ENCODE measurements around the gene LSAMP.

Gene LSAMP

GRCh38 chr3:115834068-115834467 lies 611.2 kb downstream of the LSAMP start:
- no peaks in the 10 kb centered on the region for H3K79me2 ChIP-seq (ENCODE audit: insufficient read depth, low read length)
- no peaks in the 10 kb centered on the region for H4K20me1 ChIP-seq (ENCODE audit: low read depth, low read length)
- H3K4me2 ChIP-seq (ENCODE audit: low read depth, low read length, poor library complexity, severe bottlenecking), result no peak overlapping the region
- H3K27me3 ChIP-seq (ENCODE audit: low read length), result no peaks in the 10 kb centered on the region
- TF ChIP-seq CTCF (IDR thresholded peaks at IDR 0.05; ENCODE audit: insufficient read depth, low read length, poor library complexity, severe bottlenecking) (no peak), EZH2phosphoT487 (conservative IDR thresholded peaks at IDR 0.05; ENCODE audit: low read length) (no peak)
- no peaks in the 10 kb centered on the region for H3F3A ChIP-seq (ENCODE audit: insufficient read depth)
- H2AFZ ChIP-seq (ENCODE audit: low read depth, low read length, severe bottlenecking), result no peak overlapping the region
- H3K9me2 ChIP-seq (replicated peaks; ENCODE audit: insufficient read depth, low read length), result no peaks in the 10 kb centered on the region
- no peaks in the 10 kb centered on the region for H3K9me3 ChIP-seq (ENCODE audit: insufficient read depth, low read length)
- H3K4me3 ChIP-seq (ENCODE audit: insufficient read depth, low read length, poor library complexity, severe bottlenecking), result no peak overlapping the region
- H3K9ac ChIP-seq (ENCODE audit: low read length), result no peak overlapping the region
- no peak overlapping the region for H3K27ac ChIP-seq (ENCODE audit: low read depth, low read length)
- H3K36me3 ChIP-seq (ENCODE audit: low read length), result no peaks in the 10 kb centered on the region

GRCh38 chr3:115833074-115833473 lies 612.2 kb downstream of the LSAMP start:
- TF ChIP-seq EZH2phosphoT487 (conservative IDR thresholded peaks at IDR 0.05; ENCODE audit: low read length), result no peak
- TF ChIP-seq CTCF (IDR thresholded peaks at IDR 0.05; ENCODE audit: insufficient read depth, low read length, poor library complexity, severe bottlenecking), result no peak
- H3K27ac ChIP-seq (ENCODE audit: low read depth, low read length), result no peak overlapping the region
- no peaks in the 10 kb centered on the region for H4K20me1 ChIP-seq (ENCODE audit: low read depth, low read length)
- no peaks in the 10 kb centered on the region for H3K79me2 ChIP-seq (ENCODE audit: insufficient read depth, low read length)
- no peak overlapping the region for H3K9ac ChIP-seq (ENCODE audit: low read length)
- no peaks in the 10 kb centered on the region for H3K27me3 ChIP-seq (ENCODE audit: low read length)
- no peak overlapping the region for H2AFZ ChIP-seq (ENCODE audit: low read depth, low read length, severe bottlenecking)
- H3K9me3 ChIP-seq (ENCODE audit: insufficient read depth, low read length), result no peaks in the 10 kb centered on the region
- H3K4me3 ChIP-seq (ENCODE audit: insufficient read depth, low read length, poor library complexity, severe bottlenecking), result no peak overlapping the region
- no peaks in the 10 kb centered on the region for H3F3A ChIP-seq (ENCODE audit: insufficient read depth)
- H3K4me2 ChIP-seq (ENCODE audit: low read depth, low read length, poor library complexity, severe bottlenecking), result no peak overlapping the region
- H3K36me3 ChIP-seq (ENCODE audit: low read length), result no peaks in the 10 kb centered on the region
- H3K9me2 ChIP-seq (replicated peaks; ENCODE audit: insufficient read depth, low read length), result no peaks in the 10 kb centered on the region

- no peaks in the 10 kb centered on the region for H3K9me2 ChIP-seq (replicated peaks; ENCODE audit: insufficient read depth, low read length)
- H4K20me1 ChIP-seq (ENCODE audit: low read depth, low read length), result no peaks in the 10 kb centered on the region
- no peaks in the 10 kb centered on the region for H3K36me3 ChIP-seq (ENCODE audit: low read length)
- H3K4me3 ChIP-seq (ENCODE audit: insufficient read depth, low read length, poor library complexity, severe bottlenecking), result no peak overlapping the region
- no peak overlapping the region for H2AFZ ChIP-seq (ENCODE audit: low read depth, low read length, severe bottlenecking)
- no peak for TF ChIP-seq CTCF (IDR thresholded peaks at IDR 0.05; ENCODE audit: insufficient read depth, low read length, poor library complexity, severe bottlenecking)
- no peak overlapping the region for H3K4me2 ChIP-seq (ENCODE audit: low read depth, low read length, poor library complexity, severe bottlenecking)
- no peaks in the 10 kb centered on the region for H3K27me3 ChIP-seq (ENCODE audit: low read length)
- no peak overlapping the region for H3K9ac ChIP-seq (ENCODE audit: low read length)
- no peaks in the 10 kb centered on the region for H3K9me3 ChIP-seq (ENCODE audit: insufficient read depth, low read length)
- no peaks in the 10 kb centered on the region for H3K79me2 ChIP-seq (ENCODE audit: insufficient read depth, low read length)
- no peak overlapping the region for H3K27ac ChIP-seq (ENCODE audit: low read depth, low read length)
- H3F3A ChIP-seq (ENCODE audit: insufficient read depth), result no peaks in the 10 kb centered on the region
Measured at GRCh38 chr3:115832265-115832664, 613.0 kb downstream of the LSAMP start.

GRCh38 chr3:115831864-115832263 lies 613.4 kb downstream of the LSAMP start:
- Histone ChIP-seq H3K9me3 (ENCODE audit: insufficient read depth, low read length) (no peaks in the 10 kb centered on the region), H3K27me3 (ENCODE audit: low read length) (no peaks in the 10 kb centered on the region), H3F3A (ENCODE audit: insufficient read depth) (no peaks in the 10 kb centered on the region), H3K4me3 (ENCODE audit: insufficient read depth, low read length, poor library complexity, severe bottlenecking) (no peak overlapping the region), H2AFZ (ENCODE audit: low read depth, low read length, severe bottlenecking) (no peak overlapping the region), H3K4me2 (ENCODE audit: low read depth, low read length, poor library complexity, severe bottlenecking) (no peak overlapping the region), H4K20me1 (ENCODE audit: low read depth, low read length) (no peaks in the 10 kb centered on the region), H3K79me2 (ENCODE audit: insufficient read depth, low read length) (no peaks in the 10 kb centered on the region), H3K9ac (ENCODE audit: low read length) (no peak overlapping the region), H3K9me2 (replicated peaks; ENCODE audit: insufficient read depth, low read length) (no peaks in the 10 kb centered on the region), H3K27ac (ENCODE audit: low read depth, low read length) (no peak overlapping the region), H3K36me3 (ENCODE audit: low read length) (no peaks in the 10 kb centered on the region)
- TF ChIP-seq EZH2phosphoT487 (conservative IDR thresholded peaks at IDR 0.05; ENCODE audit: low read length) (no peak), CTCF (IDR thresholded peaks at IDR 0.05; ENCODE audit: insufficient read depth, low read length, poor library complexity, severe bottlenecking) (no peak)
